DND-41 (cell line): ENCODE results near the gene CEP68.

Experiments
- EZH2 ChIP-seq: IDR thresholded peaks from 3 replicates; pipeline ENCODE4 v1.6.1; 2012; ENCODE audit warnings: borderline replicate concordance, low read depth, mild to moderate bottlenecking, moderate library complexity, low read length, inconsistent platforms; ENCODE audit not compliant: severe bottlenecking
- TF ChIP-seq, protein P1 (sequence below): IDR thresholded peaks from 2 replicates; pipeline ENCODE4 v1.5.1; 2012; ENCODE audit warnings: borderline replicate concordance, low read length, moderate library complexity, mild to moderate bottlenecking; ENCODE audit not compliant: poor library complexity, severe bottlenecking; ENCODE audit errors: extremely low read depth

DNA sequence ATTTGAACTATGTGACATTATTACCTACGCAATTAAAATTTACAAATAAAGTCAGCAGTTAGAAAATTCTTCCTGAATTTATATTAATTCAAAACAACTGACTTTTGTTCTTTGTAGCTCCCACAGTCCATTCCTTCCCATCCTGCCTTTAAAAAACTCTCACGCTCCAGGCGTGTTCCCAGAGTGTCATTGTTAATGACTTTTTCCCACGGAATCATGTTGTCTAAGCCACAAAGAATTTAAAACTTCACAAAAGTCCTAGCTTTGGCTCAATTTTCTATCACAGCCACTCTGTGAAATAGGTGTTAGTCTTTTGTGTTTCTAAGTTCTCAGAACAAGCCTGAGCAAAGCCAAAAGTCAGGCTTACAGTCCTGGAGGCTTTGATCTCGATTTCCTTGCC is 40.5 kb upstream of the CEP68 start:
- TF ChIP-seq, protein P1, sequence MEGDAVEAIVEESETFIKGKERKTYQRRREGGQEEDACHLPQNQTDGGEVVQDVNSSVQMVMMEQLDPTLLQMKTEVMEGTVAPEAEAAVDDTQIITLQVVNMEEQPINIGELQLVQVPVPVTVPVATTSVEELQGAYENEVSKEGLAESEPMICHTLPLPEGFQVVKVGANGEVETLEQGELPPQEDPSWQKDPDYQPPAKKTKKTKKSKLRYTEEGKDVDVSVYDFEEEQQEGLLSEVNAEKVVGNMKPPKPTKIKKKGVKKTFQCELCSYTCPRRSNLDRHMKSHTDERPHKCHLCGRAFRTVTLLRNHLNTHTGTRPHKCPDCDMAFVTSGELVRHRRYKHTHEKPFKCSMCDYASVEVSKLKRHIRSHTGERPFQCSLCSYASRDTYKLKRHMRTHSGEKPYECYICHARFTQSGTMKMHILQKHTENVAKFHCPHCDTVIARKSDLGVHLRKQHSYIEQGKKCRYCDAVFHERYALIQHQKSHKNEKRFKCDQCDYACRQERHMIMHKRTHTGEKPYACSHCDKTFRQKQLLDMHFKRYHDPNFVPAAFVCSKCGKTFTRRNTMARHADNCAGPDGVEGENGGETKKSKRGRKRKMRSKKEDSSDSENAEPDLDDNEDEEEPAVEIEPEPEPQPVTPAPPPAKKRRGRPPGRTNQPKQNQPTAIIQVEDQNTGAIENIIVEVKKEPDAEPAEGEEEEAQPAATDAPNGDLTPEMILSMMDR: no peak
- TF ChIP-seq EZH2: no peak
